GM12878 (cell line): ENCODE measurements around the gene ANXA11. TPM values are rescaled to one million over a fixed set of nuclear protein-coding genes. Genes with fewer than 3 reads are reported as not detected.
"Not testable (repeated sequence)": the region's sequence is repeated elsewhere in the genome, so short reads cannot be mapped to it uniquely, and the experiment has no call there.

Experiments used
- ATAC-seq: fragments of 200-7000 bp; cut with Tn5 transposase; 3 replicates; pipeline ENCODE4 v1.9.1; 2020; ENCODE audit warnings: mild to moderate bottlenecking, moderate library complexity
- BruUV-seq: library from RNA; stranded (reverse); fragments of 400-500 nt; replicated peaks from 2 replicates; lab custom pipeline; 2021; lab: Mats Ljungman, UMichigan
- CTCF ChIA-PET: fragments of 300-600 bp; sonication (Branson Sonifier 250); formaldehyde crosslinking; extraction: SDS; loops from one replicate; lab custom pipeline; 2021; ENCODE audit warnings: inconsistent platforms; lab: Yijun Ruan, JAX
- POLR2A ChIA-PET: fragments of 350-600 bp; formaldehyde crosslinking; extraction: SDS; loops from one replicate; lab custom pipeline; 2021; ENCODE audit warnings: inconsistent platforms; lab: Charles Lee
- RAD21 ChIA-PET: fragments of 300-600 bp; sonication (Branson Sonifier 250); formaldehyde crosslinking; loops from one replicate; lab custom pipeline; 2023; ENCODE audit warnings: antibody characterized with exemption; ENCODE audit not compliant: unreplicated experiment; lab: Charles Lee
- SMC1A ChIA-PET: fragments of 300-600 bp; sonication (Branson Sonifier 250); formaldehyde crosslinking; loops from one replicate; lab custom pipeline; 2023; ENCODE audit not compliant: unreplicated experiment, uncharacterized antibody; lab: Charles Lee
- DNase-seq: peaks from one replicate; pipeline ENCODE4 v3.0.0-alpha.2; 2011; ENCODE audit warnings: low read depth, low spot score
- FAIRE-seq: peaks from 3 replicates; lab custom pipeline; 2011; peaks lifted over from hg19 to GRCh38; lab: Jason Lieb, UNC
- H2AFZ ChIP-seq: 2 replicates; pipeline ENCODE4 v1.6.0; 2011; ENCODE audit warnings: low read depth, low read length, control low read depth; ENCODE audit not compliant: control insufficient read depth
- H3K27ac ChIP-seq: 2 replicates; pipeline ENCODE4 v1.5.1; 2011; ENCODE audit warnings: control low read depth; ENCODE audit not compliant: control insufficient read depth, insufficient read depth
- H3K27me3 ChIP-seq, 2 experiments: replicated peaks in 1 of 2; 2 replicates each; pipeline versions ENCODE4 v1.6.0 to v1.6.1; 2011; ENCODE audit warnings: low read length in 1 of 2; ENCODE audit not compliant: control insufficient read depth in 2 of 2, insufficient read depth in 2 of 2
- H3K36me3 ChIP-seq, 2 experiments: 2 replicates each; pipeline ENCODE4 v1.5.1; 2011; ENCODE audit warnings: low read length in 1 of 2; ENCODE audit not compliant: control insufficient read depth in 2 of 2, insufficient read depth in 2 of 2
- H3K4me1 ChIP-seq: 2 replicates; pipeline ENCODE4 v1.6.1; 2011; ENCODE audit warnings: mild to moderate bottlenecking, low read length, moderate library complexity, mixed read lengths; ENCODE audit not compliant: control insufficient read depth, insufficient read depth
- H3K4me2 ChIP-seq: 2 replicates; pipeline ENCODE4 v1.6.0; 2011; ENCODE audit warnings: control low read depth; ENCODE audit not compliant: control insufficient read depth, insufficient read depth
- H3K4me3 ChIP-seq: fragments of 200-600 bp; sonication (generic); 2 replicates; pipeline ENCODE4 v1.5.1; 2016
- H3K79me2 ChIP-seq: 2 replicates; pipeline ENCODE4 v1.6.0; 2011; ENCODE audit warnings: low read length; ENCODE audit not compliant: control insufficient read depth, insufficient read depth
- H3K9ac ChIP-seq: 2 replicates; pipeline ENCODE4 v1.8.0; 2011; ENCODE audit warnings: low read length, control low read depth, mixed read lengths; ENCODE audit not compliant: control insufficient read depth, insufficient read depth
- H3K9me3 ChIP-seq: replicated peaks from 3 replicates; pipeline ENCODE4 v1.5.1; 2011; ENCODE audit warnings: mild to moderate bottlenecking, low read length; ENCODE audit not compliant: control insufficient read depth, insufficient read depth
- H4K20me1 ChIP-seq: 2 replicates; pipeline ENCODE4 v1.6.0; 2011; ENCODE audit not compliant: control insufficient read depth, insufficient read depth
- CBX5 ChIP-seq: sonication (generic); IDR thresholded peaks from 2 replicates; pipeline ENCODE4 v1.6.1; 2016; ENCODE audit warnings: low read depth, moderate library complexity, mild to moderate bottlenecking, inconsistent platforms
- MLLT1 ChIP-seq: fragments of 450-650 bp; IDR thresholded peaks from 2 replicates; pipeline ENCODE4 v1.6.1; 2016; ENCODE audit warnings: mild to moderate bottlenecking
- ZNF384 ChIP-seq: IDR thresholded peaks from 2 replicates; pipeline ENCODE4 v1.6.1; 2012; ENCODE audit warnings: low read depth, mild to moderate bottlenecking, low read length, improper control_type of control experiment, borderline replicate concordance
- WGBS: methylation state at CpG from one replicate; pipeline ENCODE4 v1.1.6; 2016; ENCODE audit warnings: low lambda C conversion rate; ENCODE audit not compliant: insufficient replicate concordance, insufficient coverage; ENCODE audit errors: missing lambda C conversion rate; 5-methylcytosine and 5-hydroxymethylcytosine counted together
- in situ Hi-C: fragments of 300-500 bp; cut with MboI; formaldehyde crosslinking; loops from 9 replicates; pipeline ENCODE4 v1.14.3; 2018; ENCODE audit warnings: mixed read lengths
- intact Hi-C: fragments of 100-400 bp; cut with micrococcal nuclease; formaldehyde crosslinking; loops from one replicate; pipeline ENCODE4 v1.14.2; 2022; ENCODE audit not compliant: unreplicated experiment
- polyA plus RNA-seq, 11 experiments: library from polyadenylated mRNA; depleted of rRNA in 4 of 11; unstranded in 6 of 11; stranded (reverse) in 5 of 11; fragments of >200 nt; fragmentation: Nextera tagmentation in 4 of 11; fragmentation: Illumina TruSeq in 1 of 11; extraction: Ambion mirVana in 4 of 11; extraction: Trizol in 1 of 11; gene quantifications; 1 replicate in 1 of 11; 2 replicates in 10 of 11; pipeline versions ENCODE4 v1.2.1 to v1.2.3, GENCODE V29; 2011 to 2016; ENCODE audit warnings: inconsistent platforms in 2 of 11, missing spikeins in 2 of 11, low read depth in 1 of 11
- total RNA-seq, 4 experiments: library from RNA; depleted of rRNA in 3 of 4; stranded (reverse); fragments of >200 nt in 3 of 4; fragmentation: Illumina TruSeq in 1 of 4; extraction: Trizol in 1 of 4; gene quantifications; 2 replicates each; pipeline versions ENCODE4 v1.2.1 to v1.2.3, GENCODE V29; 2013 to 2021

The ANXA11 gene
- total and polyA plus RNA-seq, 10 of the 15 experiments (the other 5 are each of a cell fraction or from before 2014, with no cell fraction given) = 25.0 to 129 (median 72.2) TPM

- H3K9me3 ChIP-seq, H3K9ac ChIP-seq, intact Hi-C loops, H4K20me1 ChIP-seq, BruUV-seq, H3K36me3 ChIP-seq, DNase-seq, H3K27me3 ChIP-seq, H3K27ac ChIP-seq, ATAC-seq, H2AFZ ChIP-seq, in situ Hi-C loops: not testable (repeated sequence)
- Histone ChIP-seq H3K4me1 (peaks cover 12% of the 10 kb centered on the region), H3K4me2 (peak overlapping the region; percentile 81), H3K79me2 (peaks cover 65% of the 10 kb centered on the region)
- WGBS = 74% methylated on average over 6 of the region's 6 CpGs
- RAD21 ChIA-PET = interaction anchor here (0.7 to 4.9 kb wide), 6 partner anchors 14 to 271 kb away, joined by 3 to 59 read pairs (median 8); no protein-coding TSS in a partner anchor
- CTCF ChIA-PET = interaction anchor here (0.8 to 3.7 kb wide), 4 partner anchors 14 to 24 kb away, joined by 4 to 23 read pairs (median 12); no protein-coding TSS in a partner anchor
- POLR2A ChIA-PET = interaction anchor here (0.7 to 2.7 kb wide), 3 partner anchors 11 to 15 kb away, joined by 4 to 18 read pairs (median 5); no protein-coding TSS in a partner anchor
- 0 out of 2 replicates have a peak, but pooled peaks have one; percentile 5 for TF ChIP-seq CBX5
- TF ChIP-seq, all 136 proteins: peak for 1; not testable (repeated sequence) for 135
- H3K4me3 ChIP-seq = peak overlapping the region; percentile 68; the same call in 1 of the 2 replicates
- SMC1A ChIA-PET = interaction anchor here (0.8 to 4.4 kb wide), 4 partner anchors 15 to 59 kb away, joined by 4 to 29 read pairs (median 5); no protein-coding TSS in a partner anchor
- FAIRE-seq = not testable (repeated sequence)
These were observed 2.8 kb downstream of the ANXA11 start for GRCh38 chr10:80202530-80202929.

- ChIA-PET SMC1A (interaction anchor here (0.9 to 4.4 kb wide), 3 partner anchors 14 to 58 kb away, joined by 4 to 29 read pairs (median 5); no protein-coding TSS in a partner anchor), POLR2A (interaction anchor here (0.6 to 2.7 kb wide), 3 partner anchors 11 to 216 kb away, joined by 4 to 18 read pairs (median 5); no protein-coding TSS in a partner anchor), RAD21 (interaction anchor here (1.2 to 4.9 kb wide), 2 partner anchors 14 to 17 kb away, joined by 5 to 59 read pairs; no protein-coding TSS in a partner anchor), CTCF (interaction anchor here (1.3 to 3.7 kb wide), 3 partner anchors 14 to 25 kb away, joined by 4 to 23 read pairs (median 21); no protein-coding TSS in a partner anchor)
- no peaks in the 10 kb centered on the region for H3K9me3 ChIP-seq
- peaks cover 72% of the 10 kb centered on the region for H3K79me2 ChIP-seq
- DNase-seq (no peak), ATAC-seq (no peak), FAIRE-seq (no peak)
- no peaks in the 10 kb centered on the region for H3K27me3 ChIP-seq
- in situ Hi-C loops (no loop called here), intact Hi-C loops (no loop called here)
- H3K27ac ChIP-seq = no peak overlapping the region
- H4K20me1 ChIP-seq = no peaks in the 10 kb centered on the region
- no peaks in the 10 kb centered on the region for H3K36me3 ChIP-seq
- H3K4me3 ChIP-seq = peak overlapping the region; percentile 68; the same call in 1 of the 2 replicates
- H2AFZ ChIP-seq = no peak overlapping the region
- H3K4me1 ChIP-seq = peaks cover 20% of the 10 kb centered on the region
- H3K9ac ChIP-seq = no peak overlapping the region
- no TSS peak for BruUV-seq
- 87% methylated on average over 8 of the region's 8 CpGs for WGBS
- TF ChIP-seq ZNF384 (no peak), MLLT1 (0 out of 2 replicates have a peak, but pooled peaks have one; percentile 14)
- peak overlapping the region; percentile 81 for H3K4me2 ChIP-seq
These were observed 3.7 kb downstream of the ANXA11 start for GRCh38 chr10:80201608-80202141.
